NCI-H748 (cell line): ENCODE data around the gene GPR39.

ENCODE experiments used
- DNase-seq: peaks from one replicate; lab custom pipeline; 2025; ENCODE audit not compliant: unreplicated experiment; lab: John Stamatoyannopoulos, UW

Gene GPR39

DNA sequence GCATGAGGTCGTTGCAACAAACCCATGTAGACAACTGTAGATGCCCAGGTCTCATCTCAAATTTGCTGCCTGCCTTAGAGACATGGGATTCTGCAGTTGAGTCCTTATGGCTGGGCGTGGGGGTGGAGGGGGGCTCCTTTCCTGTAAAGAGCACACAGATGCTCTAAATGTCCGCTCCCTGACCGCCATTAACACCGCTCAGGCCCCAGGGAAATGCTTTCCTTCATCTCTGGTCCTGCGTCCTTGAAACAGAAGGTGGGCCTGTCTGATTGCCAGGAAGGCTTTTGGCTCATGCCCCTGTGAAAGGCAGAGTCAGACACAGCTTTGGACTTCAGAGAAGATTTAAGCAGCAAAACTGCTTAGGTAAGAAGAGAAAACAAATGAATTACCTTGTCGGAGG, 25.7 kb downstream of the GPR39 start:
- DNase-seq: no peak

DNA sequence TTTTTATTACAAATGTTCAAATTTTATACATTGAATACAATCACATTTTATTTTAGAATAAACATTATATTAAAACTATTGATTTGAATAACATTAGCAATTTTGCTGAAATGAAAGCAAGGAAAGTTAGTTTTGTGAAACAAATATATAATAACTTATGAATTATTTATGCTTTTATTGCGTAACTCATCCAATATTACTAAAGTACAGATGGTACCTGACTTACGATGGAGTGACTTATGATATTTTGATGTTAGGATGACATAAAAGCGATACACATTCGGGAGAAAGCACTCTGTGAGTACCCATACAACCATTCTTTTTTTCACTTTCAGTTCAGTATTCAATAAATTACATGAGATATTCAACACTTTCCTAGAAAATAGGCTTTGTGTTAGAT, 26.5 kb downstream of the GPR39 start:
- DNase-seq: no peak

DNA sequence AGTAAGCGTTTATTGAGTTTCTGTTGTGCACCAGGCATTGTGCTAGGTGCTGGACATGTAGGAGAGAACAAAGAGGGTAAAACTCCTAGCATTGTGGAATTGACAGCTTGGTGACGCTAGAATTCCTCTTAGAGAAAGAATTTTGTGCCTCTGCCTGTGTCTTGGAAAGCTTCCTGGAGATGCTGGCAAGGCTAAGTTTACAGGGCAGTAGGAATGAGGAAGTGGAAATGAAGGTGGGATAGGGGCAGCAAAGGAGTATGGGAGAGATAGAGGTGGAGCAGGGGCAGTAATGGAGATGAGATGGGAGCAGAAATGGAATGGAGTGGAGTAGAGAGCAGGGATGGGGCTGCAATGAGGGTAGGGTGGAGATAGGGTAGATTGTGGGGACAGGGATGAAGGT, 29.8 kb downstream of the GPR39 start:
- DNase-seq: no peak

DNA sequence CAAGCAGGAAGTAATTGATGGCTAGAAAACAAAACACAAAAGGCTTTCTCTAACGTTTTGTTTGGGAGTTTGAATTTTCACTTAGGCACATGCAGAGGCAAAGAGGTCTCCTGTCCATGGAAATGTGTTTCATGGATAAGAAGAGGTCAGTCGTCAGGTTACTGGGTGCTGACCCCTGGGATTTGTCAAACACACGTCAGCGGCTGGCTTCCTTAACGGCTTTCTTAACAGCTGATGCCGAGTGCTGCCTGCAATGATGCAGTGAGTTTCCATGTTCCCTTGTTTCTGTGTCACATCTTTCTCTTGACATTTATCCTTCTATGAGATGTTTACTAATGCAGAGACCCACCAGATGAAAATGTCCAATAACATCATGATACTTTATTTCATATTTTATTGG, 31.7 kb downstream of the GPR39 start:
- peak; percentile 2 for DNase-seq

DNA sequence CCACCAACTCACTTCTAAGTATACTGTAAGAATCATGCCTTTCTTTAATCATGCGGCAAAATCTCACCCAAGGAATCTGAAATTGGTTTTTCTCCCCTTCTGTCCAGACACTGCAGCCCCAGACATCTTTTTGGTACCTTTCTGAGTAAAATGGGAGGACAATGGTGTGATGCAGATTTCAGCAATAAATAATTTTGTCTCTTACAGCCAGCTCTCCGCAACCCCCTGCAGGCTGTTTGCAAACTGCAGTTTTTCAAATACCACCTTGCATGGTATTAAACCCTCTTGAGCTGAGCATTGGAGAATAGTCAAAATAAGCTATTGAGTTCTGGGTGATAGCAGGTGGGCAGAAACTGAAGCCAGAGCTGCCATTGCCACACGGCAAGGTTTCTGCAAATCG, 32.2 kb downstream of the GPR39 start:
- peak; percentile 69 for DNase-seq

DNA sequence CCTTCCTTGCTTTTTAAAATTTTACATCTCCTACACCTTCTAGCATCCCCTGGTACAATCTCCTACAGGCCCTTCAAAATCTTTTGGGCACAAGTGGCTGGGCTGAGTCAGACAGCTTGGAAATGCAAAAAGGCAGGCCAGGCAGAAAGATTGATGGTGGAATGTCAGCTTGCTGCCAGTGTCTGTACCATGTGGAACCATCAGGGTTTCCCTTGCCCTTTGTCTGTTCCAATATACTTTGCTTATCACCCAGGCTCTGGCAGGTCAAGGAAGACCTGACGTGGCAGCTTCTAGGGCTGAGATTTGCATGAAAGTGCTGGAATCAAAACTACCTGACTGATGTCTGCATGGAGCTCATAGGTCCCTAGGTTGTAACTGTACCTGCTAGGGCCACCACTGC, 33.3 kb downstream of the GPR39 start:
- no peak for DNase-seq

DNA sequence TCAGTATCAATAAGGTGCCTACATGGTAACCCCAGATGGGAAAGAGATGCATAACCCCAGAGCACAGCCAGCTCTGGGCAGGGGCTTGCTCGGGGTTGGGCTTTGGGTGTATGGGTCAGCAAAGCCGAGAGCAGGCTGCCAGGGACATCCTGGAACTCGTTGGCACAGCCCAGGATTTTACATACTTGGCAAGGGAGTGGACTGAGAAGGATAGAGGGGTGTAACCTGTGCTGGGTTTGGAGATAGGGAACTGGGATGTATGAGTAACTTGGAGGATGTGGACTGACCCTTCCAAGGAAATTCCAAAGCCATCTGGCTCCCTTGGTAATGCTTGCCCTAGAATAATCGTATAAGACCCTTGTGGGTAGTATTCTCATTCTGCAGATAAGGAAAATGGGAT, 44.2 kb downstream of the GPR39 start:
- no peak for DNase-seq

DNA sequence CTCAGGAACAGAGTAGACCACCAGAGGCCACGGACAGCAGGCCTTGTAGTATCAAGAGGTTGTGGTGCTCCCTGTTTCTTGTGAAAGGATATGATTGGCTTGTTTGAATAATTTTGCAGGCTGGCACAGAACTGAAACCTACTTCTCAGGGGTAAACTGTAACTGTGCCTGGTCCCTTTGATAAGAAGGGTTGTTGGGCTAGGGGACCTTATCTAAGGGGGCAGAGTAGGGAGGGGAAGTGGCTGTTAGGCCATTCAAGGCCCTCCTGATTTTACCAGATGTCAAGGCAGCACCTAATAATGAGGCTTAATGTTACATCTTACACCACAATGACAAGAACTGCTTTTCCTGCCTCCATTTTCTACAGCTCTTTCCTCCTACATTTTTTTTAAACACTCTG, 45.6 kb downstream of the GPR39 start:
- no peak for DNase-seq

DNA sequence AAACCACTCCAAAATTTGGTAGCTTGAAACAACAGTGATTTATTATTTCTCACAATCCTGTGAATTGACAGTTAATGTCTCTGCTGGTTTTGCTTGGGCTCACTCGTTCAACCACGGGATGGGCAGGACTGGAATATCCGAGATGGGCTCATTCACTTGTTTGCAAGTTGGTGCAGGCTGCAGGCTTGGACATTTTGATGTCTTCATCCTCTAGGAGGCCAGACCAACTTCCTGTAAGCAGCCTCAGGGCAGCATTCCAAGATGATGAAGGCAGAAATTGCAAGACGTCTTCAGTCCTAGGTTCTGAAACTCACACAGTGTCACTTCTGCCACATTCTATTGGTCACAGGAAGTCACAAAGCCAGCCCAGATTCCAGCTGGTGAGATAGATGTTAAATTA, 47.1 kb downstream of the GPR39 start:
- DNase-seq: no peak

DNA sequence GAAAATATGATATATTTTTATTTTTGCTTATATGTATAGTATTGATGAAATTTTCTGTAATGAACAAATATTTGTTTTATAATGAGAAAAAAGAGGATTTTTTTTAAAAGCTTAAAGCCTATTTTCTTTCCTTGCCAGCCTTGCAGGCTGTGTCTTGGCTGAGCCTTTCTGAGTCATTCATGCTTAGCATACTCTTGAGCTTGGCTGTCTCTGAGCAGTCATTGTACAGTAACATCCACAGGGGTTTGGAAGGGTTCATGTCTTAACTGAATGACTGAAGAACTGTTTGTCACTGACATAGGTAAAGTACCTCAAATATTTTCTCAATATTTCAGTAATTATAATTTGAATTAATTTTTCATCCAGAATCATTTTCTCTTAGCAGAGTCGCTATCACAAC, 49.3 kb downstream of the GPR39 start:
- DNase-seq: no peak

DNA sequence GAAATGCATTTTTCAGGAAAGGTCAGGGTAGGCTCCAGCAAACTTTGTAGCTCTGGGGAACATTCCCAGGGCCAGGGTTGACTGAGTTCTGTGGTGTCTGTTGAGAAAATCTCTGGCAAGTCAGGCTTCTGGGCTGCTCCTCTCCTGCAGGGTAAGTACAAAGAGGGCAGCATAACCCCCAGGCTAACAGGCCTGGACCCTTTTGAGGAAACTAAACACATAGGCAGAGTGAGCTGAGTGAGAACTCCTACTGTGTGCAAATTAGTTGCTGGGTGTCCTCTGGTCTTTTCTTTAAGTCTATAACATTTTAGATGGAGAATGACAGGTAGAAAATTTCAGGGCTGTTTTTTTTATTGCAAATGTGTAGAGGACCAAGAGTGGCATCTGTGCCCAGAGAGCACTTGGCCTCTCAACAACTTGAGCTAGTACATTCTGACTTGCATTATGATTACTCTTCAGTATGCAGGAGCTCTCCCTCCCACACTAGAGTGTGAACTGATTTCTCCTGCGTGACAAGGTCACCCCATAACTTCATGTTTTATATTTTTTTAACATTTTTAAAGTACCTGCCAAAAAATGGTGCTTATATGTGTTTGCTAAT, 49.9 kb downstream of the GPR39 start:
- no peak for DNase-seq

DNA sequence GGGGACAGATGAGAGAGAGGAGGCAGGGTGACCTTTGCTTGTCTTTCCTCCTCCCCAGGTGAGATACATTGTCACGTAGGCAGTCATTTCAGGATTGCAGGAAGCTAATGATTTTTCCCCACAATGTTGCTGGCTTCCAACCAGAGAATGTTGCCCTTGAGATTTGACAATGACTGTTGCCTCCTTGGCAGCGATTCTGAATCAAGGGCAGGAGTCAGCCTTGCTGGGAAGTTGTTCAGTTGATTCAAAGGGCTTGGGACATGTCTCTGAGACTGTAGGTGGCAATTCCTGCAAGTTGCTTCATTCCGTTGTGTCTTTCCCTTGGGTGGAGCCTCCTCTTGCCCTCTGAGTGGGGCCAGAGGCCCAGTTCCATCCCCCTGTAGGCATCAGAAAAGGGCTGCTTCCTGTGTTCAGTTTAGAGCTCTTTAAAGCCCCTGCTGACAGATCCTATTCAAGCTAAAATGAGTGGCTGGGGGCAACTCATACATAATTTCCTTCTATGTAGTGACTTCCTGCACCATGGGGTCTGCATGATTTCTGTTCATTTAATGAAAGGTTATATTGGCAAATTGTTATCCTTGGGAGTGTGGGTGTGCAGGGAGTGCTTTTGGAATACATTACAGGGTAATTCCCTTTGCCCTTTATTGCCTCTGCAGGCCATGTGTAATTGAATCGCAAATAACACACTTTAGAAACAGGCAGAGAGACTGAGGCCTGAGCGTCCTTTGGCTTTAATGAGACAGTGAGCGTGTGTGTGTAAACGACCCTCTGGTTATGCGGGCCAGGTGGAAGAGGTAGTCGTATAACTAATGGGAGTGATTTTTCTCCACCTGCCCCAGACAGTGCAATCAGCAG, 52.4 kb downstream of the GPR39 start:
- DNase-seq: peak; percentile 94

DNA sequence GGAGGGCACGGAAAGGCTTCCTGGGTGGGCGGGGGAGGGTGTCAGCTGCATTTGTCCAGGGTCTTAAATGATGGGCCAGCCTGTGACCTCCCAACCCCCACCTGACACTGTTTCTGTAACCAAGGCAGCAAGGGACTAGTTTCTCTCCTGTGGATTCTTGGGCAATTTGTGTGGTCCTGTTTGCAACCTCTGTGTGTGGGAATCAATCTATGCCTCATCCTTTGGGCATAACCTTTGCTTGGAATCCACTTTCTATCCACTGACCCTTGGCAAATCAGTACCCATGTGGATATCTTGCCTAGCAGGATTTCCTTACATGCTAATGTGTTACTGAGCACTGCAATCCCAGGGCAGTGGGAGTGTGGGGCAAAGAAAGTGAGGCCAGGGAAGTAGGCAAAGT, 54.1 kb downstream of the GPR39 start:
- DNase-seq: no peak

DNA sequence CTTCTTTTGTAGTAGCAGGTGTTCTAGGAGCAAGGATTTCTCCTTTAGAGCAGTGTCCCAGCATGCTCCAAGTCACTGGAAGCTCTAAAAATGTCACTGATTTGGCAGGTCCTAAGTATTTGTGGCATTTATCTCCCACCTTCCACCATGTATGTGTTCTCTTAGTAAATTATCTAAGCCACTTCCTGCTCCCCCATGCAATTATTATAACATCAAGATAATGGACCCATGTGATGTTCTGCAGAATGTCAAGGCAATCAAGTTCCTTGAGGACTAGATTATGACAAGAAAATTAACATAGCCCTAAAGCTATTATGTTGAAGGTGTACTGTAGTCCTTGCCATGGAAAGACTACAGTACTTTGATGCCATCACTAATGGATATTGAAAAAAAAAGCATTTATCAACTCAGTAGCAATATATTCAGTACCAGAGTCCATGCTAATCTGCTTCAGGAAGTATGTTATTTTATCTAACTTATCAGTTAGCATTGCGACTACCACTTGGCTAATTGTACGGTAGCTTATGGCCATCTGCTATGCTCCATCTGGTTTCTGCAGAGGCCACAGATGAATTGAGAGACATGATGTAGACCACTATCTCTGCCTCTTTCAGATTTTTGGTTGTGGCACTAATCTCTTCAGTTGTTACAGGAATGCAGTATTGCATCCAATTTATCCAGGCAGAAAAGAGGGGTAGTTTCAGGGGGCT, 56.7 kb downstream of the GPR39 start:
- no peak for DNase-seq

DNA sequence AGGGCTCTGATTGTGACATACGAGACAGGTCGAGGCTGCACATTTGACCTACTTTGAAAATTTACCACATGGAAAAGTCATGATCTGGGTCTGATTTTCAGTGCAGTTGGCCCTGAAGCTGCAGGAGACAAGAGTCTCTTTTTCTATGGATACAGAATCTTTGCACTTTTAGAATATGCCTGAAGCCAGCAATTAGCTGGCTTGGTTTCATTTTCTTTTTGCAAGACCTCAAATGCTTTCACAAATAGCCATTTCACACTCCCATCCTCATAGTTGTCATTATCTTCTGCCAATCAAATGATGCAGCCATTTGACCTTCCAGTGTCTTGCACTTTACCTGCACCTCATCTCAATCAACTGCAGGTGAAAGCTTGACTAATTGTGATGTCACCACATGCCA, 59.0 kb downstream of the GPR39 start:
- DNase-seq: no peak

DNA sequence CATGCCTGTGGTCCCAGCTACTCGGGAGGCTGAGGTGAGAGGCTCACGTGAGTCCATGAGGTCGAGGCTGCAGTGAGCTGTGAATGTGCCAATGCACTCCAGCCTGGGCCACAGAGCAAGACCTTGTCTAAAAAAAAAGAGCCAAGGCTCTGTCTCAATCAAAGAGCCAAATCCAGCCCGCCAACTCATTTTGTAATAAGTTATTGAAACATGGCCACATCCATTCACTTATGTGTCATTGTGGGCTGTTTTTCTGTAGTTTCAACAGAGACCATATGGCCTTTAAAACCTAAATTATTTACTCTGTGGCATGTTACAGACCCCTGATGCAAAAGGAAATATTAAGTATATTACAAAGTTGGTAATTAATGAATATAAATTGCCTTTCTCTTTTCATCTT, 60.8 kb downstream of the GPR39 start:
- DNase-seq: no peak

DNA sequence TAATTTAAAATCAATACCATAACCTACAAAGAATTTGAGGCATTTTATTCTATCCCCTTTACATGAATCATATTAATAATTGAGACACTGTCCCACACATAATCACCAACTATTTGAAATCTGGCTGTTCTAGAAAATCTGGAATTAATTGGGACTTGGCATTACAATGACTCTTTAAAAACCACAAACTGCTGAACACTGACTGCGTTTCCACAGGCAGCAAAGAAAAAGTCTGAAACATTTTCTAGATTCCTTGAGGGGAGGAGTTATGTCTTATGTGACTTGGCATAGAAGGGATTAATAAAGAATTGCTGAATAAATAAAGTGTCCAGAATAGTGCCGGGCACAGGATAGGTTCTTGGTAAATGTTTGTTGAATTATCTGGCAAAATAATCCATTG, 61.4 kb downstream of the GPR39 start:
- no peak for DNase-seq

DNA sequence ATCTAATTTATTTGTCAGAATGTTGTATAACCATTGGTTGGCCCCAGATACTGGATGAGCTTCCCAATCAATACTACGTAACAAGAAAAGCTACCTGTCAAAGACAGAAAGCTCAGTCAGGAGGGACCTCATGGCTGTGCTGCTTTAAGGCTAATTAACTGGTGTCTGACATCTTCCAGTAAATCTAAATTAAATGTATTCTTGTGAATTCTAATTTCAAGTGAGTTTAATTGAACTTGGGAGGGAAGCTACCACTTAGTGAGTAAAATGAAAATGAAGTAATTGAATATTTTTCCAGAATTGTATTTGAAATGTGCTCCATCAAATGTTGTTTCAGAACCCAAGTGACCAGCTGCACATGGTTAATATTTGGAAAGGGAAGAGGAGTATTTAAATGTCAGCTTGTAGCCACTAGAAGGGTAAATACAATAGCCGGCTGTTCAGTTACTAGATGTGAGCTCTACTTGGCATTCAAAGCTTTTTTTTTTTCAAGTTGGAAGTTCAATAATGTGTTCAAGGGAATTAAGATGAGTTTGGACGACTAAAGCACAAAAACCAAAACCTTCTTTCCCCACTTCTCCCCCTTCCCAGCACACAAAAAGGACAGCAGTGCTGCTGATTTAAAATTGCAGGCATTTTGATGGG, 62.0 kb downstream of the GPR39 start:
- peak; percentile 47 for DNase-seq

DNA sequence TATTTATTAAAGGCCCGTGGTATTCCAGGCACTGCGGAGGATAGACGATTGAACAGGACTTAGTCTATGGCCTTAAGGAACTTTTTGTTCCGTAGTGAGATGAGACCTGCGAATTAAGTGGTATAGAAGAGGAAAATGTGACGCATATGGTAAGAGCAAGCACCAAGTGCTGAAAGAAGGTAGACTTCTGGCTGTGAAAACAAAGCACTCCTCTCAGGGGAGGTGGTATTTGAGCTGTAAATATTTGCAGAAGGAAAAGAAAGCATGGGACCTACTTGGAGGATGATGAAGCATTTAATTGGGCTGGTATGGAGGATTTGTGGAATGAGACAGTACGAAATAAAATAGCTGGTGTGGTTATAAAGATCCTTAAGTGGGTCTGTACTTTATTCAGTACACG, 62.5 kb downstream of the GPR39 start:
- DNase-seq: peak; percentile 55

DNA sequence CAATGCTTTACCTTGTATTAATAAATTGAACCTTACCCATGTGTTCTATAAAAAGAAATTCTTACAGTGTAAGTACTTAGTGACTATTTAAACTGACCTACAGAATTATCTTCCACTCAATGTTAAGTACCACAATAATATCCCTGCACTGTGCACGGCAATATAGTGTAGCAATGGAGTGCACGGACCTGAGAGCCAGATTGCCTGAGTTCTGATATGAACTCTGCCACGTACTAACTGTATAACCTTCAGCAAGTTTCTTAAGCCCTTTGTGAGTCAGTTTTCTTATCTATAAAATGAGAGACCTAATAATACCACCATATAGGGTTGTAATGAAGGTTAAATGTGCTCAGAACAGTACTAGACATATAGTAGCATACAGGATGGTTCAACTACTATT, 66.2 kb downstream of the GPR39 start:
- DNase-seq: no peak

DNA sequence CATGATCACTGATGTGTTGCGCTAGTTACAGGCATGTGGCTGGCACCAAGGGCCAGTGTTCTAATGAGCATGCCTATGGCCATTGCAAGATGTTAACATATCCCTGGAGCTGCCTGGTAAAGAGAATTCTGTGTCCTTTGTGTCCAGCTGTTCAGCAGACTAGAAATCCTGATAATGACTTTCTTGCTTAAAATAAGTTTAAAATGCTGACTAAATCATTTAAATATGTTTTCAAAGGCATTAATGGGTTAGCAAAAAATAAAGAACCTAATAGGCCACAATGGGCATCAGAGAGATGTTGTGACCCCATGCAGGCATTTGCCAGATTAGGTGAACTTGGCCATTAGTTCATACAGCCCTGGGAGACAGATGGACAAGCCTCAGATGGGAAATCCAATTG, 67.5 kb downstream of the GPR39 start:
- DNase-seq: no peak

DNA sequence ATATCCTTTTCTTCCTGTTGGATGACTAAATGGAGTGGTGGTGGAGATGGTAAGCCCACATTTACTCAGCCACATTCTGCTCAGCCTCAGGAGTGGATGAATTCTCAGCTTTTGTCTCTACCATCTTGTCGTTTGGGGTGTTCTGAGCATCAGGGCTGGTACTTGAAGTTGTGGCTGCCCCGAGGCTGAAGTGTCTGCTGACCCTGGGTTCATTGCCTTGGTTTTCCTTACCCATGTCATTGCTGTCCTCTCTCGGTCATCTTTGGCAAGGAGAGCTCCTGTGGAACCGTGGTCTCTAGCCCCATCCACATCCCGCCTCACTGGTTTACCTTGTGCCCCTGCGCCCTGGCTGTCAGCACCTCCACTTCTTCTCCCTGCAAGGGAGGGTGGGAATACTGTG, 71.9 kb downstream of the GPR39 start:
- DNase-seq: no peak
